Natural killer cell treated with Interleukin-12 subunit alpha and Interleukin-12 subunit beta and Interleukin-15 and Interleukin-18, amount 100 ng/mL, for 72 hours (primary cell): ENCODE measurements around the gene CLSTN2. TPM values are rescaled to one million over a fixed set of nuclear protein-coding genes. Genes with fewer than 3 reads are reported as not detected.
A peak's percentile ranks its signal among the peaks of the same experiment; 100 is the strongest.

Experiments
- ATAC-seq, 2 donors: fragments of 150-1000 bp; cut with Tn5 transposase in 1 of 2; sonication (Bioruptor Pico), chemical (Tn5 transposase) in 1 of 2; 2 replicates each; pipeline ENCODE4 v1.10.0; 2021
- DNase-seq: peaks from one replicate; pipeline ENCODE4 v3.0.0; 2022; ENCODE audit warnings: low spot score
- H3K27ac Mint-ChIP-seq, 2 donors: 1 replicate in 1 of 2; 2 replicates in 1 of 2; pipeline ENCODE4 v1.8.0; 2022; ENCODE audit warnings: mixed read lengths in 2 of 2, mild to moderate bottlenecking in 1 of 2, moderate library complexity in 1 of 2
- H3K27me3 Mint-ChIP-seq, 2 donors: 1 replicate in 1 of 2; 2 replicates in 1 of 2; pipeline ENCODE4 v1.8.0; 2022; ENCODE audit warnings: mixed read lengths in 2 of 2
- H3K36me3 Mint-ChIP-seq: one replicate; pipeline ENCODE4 v1.8.0; 2022; ENCODE audit warnings: mixed read lengths
- H3K4me1 Mint-ChIP-seq, 2 donors: 1 replicate in 1 of 2; 2 replicates in 1 of 2; pipeline ENCODE4 v1.8.0; 2022; ENCODE audit warnings: low read depth in 2 of 2, mixed read lengths in 2 of 2, mild to moderate bottlenecking in 1 of 2
- H3K4me3 Mint-ChIP-seq: one replicate; pipeline ENCODE4 v1.8.0; 2022; ENCODE audit warnings: mixed read lengths
- H3K9me3 Mint-ChIP-seq: 2 replicates; pipeline ENCODE4 v1.8.0; 2022; ENCODE audit warnings: mixed read lengths
- total RNA-seq, 2 donors: library from RNA; stranded (reverse); gene quantifications; one replicate each; pipeline ENCODE4 v1.2.3, GENCODE V29; 2022

The CLSTN2 gene
- total RNA-seq, 2 donors from 2014 or later: not detected

- H3K27ac Mint-ChIP-seq: no peak overlapping the region
- peak; percentile 78 to 80 for ATAC-seq
- no peaks in the 10 kb centered on the region for H3K9me3 Mint-ChIP-seq
- no peaks in the 10 kb centered on the region for H3K36me3 Mint-ChIP-seq
- DNase-seq: no peak
- H3K4me3 Mint-ChIP-seq: peak overlapping the region; percentile 9
- H3K27me3 Mint-ChIP-seq: peaks cover 0 to 13% of the 10 kb centered on the region in 2 donors
- peaks cover 36 to 39% of the 10 kb centered on the region in 2 donors for H3K4me1 Mint-ChIP-seq
These were observed 518.8 kb downstream of the CLSTN2 start for GRCh38 chr3:140453750-140454149.

GRCh38 chr3:140455521-140456214, 520.7 kb downstream of the CLSTN2 start:
- Mint-ChIP-seq H3K27ac (no peak overlapping the region), H3K27me3 (peaks cover 5 to 11% of the 10 kb centered on the region in 2 donors), H3K36me3 (no peaks in the 10 kb centered on the region), H3K9me3 (no peaks in the 10 kb centered on the region), H3K4me3 (no peak overlapping the region), H3K4me1 (peaks cover 29 to 38% of the 10 kb centered on the region in 2 donors)
- DNase-seq (no peak), ATAC-seq (no peak)

GRCh38 chr3:140456974-140457373, 522.0 kb downstream of the CLSTN2 start:
- Mint-ChIP-seq H3K4me3 (no peak overlapping the region), H3K36me3 (no peaks in the 10 kb centered on the region), H3K27me3 (peaks cover 5 to 6% of the 10 kb centered on the region in 2 donors), H3K9me3 (no peaks in the 10 kb centered on the region), H3K27ac (peak overlapping the region in 1 of 2 donors; percentile 38), H3K4me1 (peaks cover 29 to 31% of the 10 kb centered on the region in 2 donors)
- no peak for DNase-seq
- ATAC-seq: no peak

- Mint-ChIP-seq H3K4me3 (no peak overlapping the region), H3K27ac (no peak overlapping the region), H3K4me1 (peaks cover 21 to 22% of the 10 kb centered on the region in 2 donors), H3K9me3 (no peaks in the 10 kb centered on the region), H3K36me3 (no peaks in the 10 kb centered on the region), H3K27me3 (peaks cover 5 to 6% of the 10 kb centered on the region in 2 donors)
- ATAC-seq (no peak), DNase-seq (no peak)
These were observed 524.5 kb downstream of the CLSTN2 start for GRCh38 chr3:140459462-140459861.

GRCh38 chr3:140461250-140461649, 526.3 kb downstream of the CLSTN2 start:
- no peak for DNase-seq
- H3K36me3 Mint-ChIP-seq: no peaks in the 10 kb centered on the region
- no peaks in the 10 kb centered on the region for H3K9me3 Mint-ChIP-seq
- H3K27ac Mint-ChIP-seq: no peak overlapping the region
- peaks cover 12 to 14% of the 10 kb centered on the region in 2 donors for H3K4me1 Mint-ChIP-seq
- no peak for ATAC-seq
- H3K4me3 Mint-ChIP-seq: no peak overlapping the region
- H3K27me3 Mint-ChIP-seq: peaks cover 5 to 6% of the 10 kb centered on the region in 2 donors

GRCh38 chr3:140463355-140463754, 528.4 kb downstream of the CLSTN2 start:
- no peaks in the 10 kb centered on the region for H3K36me3 Mint-ChIP-seq
- no peak for DNase-seq
- peak in 1 of 2 donors; percentile 12 for ATAC-seq
- H3K27me3 Mint-ChIP-seq: peaks cover 3 to 5% of the 10 kb centered on the region in 2 donors
- H3K4me3 Mint-ChIP-seq: no peak overlapping the region
- peak overlapping the region; percentile 37 to 54 for H3K27ac Mint-ChIP-seq
- no peaks in the 10 kb centered on the region for H3K9me3 Mint-ChIP-seq
- peaks cover 12 to 14% of the 10 kb centered on the region in 2 donors for H3K4me1 Mint-ChIP-seq

- DNase-seq (no peak), ATAC-seq (no peak)
- H3K9me3 Mint-ChIP-seq: no peaks in the 10 kb centered on the region
- H3K27me3 Mint-ChIP-seq: peaks cover 0 to 8% of the 10 kb centered on the region in 2 donors
- no peak overlapping the region for H3K27ac Mint-ChIP-seq
- no peaks in the 10 kb centered on the region for H3K36me3 Mint-ChIP-seq
- peaks cover 12 to 14% of the 10 kb centered on the region in 2 donors for H3K4me1 Mint-ChIP-seq
- no peak overlapping the region for H3K4me3 Mint-ChIP-seq
These were observed 531.0 kb downstream of the CLSTN2 start for GRCh38 chr3:140465988-140466387.

- Mint-ChIP-seq H3K36me3 (no peaks in the 10 kb centered on the region), H3K27me3 (peaks cover 0 to 8% of the 10 kb centered on the region in 2 donors), H3K4me1 (peaks cover 12 to 14% of the 10 kb centered on the region in 2 donors), H3K27ac (no peak overlapping the region), H3K4me3 (no peak overlapping the region), H3K9me3 (no peaks in the 10 kb centered on the region)
- DNase-seq: no peak
- ATAC-seq: no peak
These were observed 531.5 kb downstream of the CLSTN2 start for GRCh38 chr3:140466535-140466934.

GRCh38 chr3:140467104-140467577, 532.2 kb downstream of the CLSTN2 start:
- Mint-ChIP-seq H3K27me3 (peaks cover 0 to 8% of the 10 kb centered on the region in 2 donors), H3K4me1 (peaks cover 12 to 14% of the 10 kb centered on the region in 2 donors), H3K4me3 (no peak overlapping the region), H3K9me3 (no peaks in the 10 kb centered on the region), H3K27ac (no peak overlapping the region), H3K36me3 (no peaks in the 10 kb centered on the region)
- no peak for DNase-seq
- ATAC-seq: no peak

GRCh38 chr3:140467796-140468315, 532.9 kb downstream of the CLSTN2 start:
- Mint-ChIP-seq H3K36me3 (no peaks in the 10 kb centered on the region), H3K27ac (no peak overlapping the region), H3K4me1 (peaks cover 9 to 10% of the 10 kb centered on the region in 2 donors), H3K4me3 (no peak overlapping the region), H3K9me3 (no peaks in the 10 kb centered on the region), H3K27me3 (peaks cover 0 to 8% of the 10 kb centered on the region in 2 donors)
- DNase-seq: no peak
- ATAC-seq: no peak

- no peak for ATAC-seq
- Mint-ChIP-seq H3K4me1 (peaks cover 3 to 4% of the 10 kb centered on the region in 2 donors), H3K27ac (no peak overlapping the region), H3K27me3 (peaks cover 5 to 12% of the 10 kb centered on the region in 2 donors), H3K9me3 (no peaks in the 10 kb centered on the region), H3K36me3 (no peaks in the 10 kb centered on the region), H3K4me3 (no peak overlapping the region)
- DNase-seq: no peak
These were observed 533.4 kb downstream of the CLSTN2 start for GRCh38 chr3:140468407-140468806.

- Mint-ChIP-seq H3K4me3 (no peak overlapping the region), H3K9me3 (no peaks in the 10 kb centered on the region), H3K36me3 (no peaks in the 10 kb centered on the region), H3K27ac (no peak overlapping the region), H3K4me1 (no peaks in the 10 kb centered on the region), H3K27me3 (peaks cover 7 to 12% of the 10 kb centered on the region in 2 donors)
- DNase-seq: no peak
- ATAC-seq: no peak
These were observed 534.5 kb downstream of the CLSTN2 start for GRCh38 chr3:140469491-140469890.

- Mint-ChIP-seq H3K27ac (no peak overlapping the region), H3K36me3 (no peaks in the 10 kb centered on the region), H3K27me3 (peaks cover 12 to 14% of the 10 kb centered on the region in 2 donors), H3K4me1 (no peaks in the 10 kb centered on the region), H3K9me3 (no peaks in the 10 kb centered on the region), H3K4me3 (no peak overlapping the region)
- peak in 1 of 2 donors; percentile 39 for ATAC-seq
- DNase-seq: no peak
These were observed 535.2 kb downstream of the CLSTN2 start for GRCh38 chr3:140470211-140470610.

- DNase-seq (no peak), ATAC-seq (no peak)
- no peaks in the 10 kb centered on the region for H3K36me3 Mint-ChIP-seq
- no peaks in the 10 kb centered on the region for H3K9me3 Mint-ChIP-seq
- H3K27me3 Mint-ChIP-seq: peaks cover 15 to 18% of the 10 kb centered on the region in 2 donors
- H3K27ac Mint-ChIP-seq: no peak overlapping the region
- no peaks in the 10 kb centered on the region for H3K4me1 Mint-ChIP-seq
- H3K4me3 Mint-ChIP-seq: no peak overlapping the region
These were observed 536.0 kb downstream of the CLSTN2 start for GRCh38 chr3:140470962-140471361.
